HG03103 (cell line): Measurements from ENCODE around the gene AIG1.
"Not testable (repeated sequence)": the region's sequence is repeated elsewhere in the genome, so short reads cannot be mapped to it uniquely, and the experiment has no call there.

Experiments
- ATAC-seq: cut with Tn5 transposase; IDR thresholded peaks from one replicate; pipeline ENCODE4 v1.9.1; 2021; ENCODE audit warnings: low read depth; ENCODE audit not compliant: unreplicated experiment

AIG1 gene

GRCh38 chr6:143345477-143345876 is 284.8 kb downstream of the AIG1 start:
- ATAC-seq: not testable (repeated sequence)

DNA sequence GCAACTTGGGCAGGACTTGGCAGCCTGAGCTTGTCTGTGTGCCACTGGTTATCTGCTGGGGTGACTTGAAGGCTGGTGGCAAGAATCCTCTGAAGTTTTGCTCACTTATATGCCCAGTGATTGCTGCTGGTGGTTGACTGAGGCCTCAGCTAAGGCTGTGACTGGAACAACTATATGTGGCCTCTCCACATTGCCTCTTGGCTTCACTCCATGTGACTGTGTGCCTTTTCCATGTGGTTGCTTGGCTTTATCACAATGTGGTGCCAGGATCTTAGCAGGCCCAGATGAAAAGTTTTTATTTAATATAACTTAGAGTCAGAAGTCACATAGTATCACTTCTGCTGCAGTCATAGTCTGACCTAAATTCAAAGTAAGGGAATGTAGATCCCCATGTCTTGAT is 285.3 kb downstream of the AIG1 start:
- ATAC-seq: no peak

GRCh38 chr6:143348531-143348930 is 287.8 kb downstream of the AIG1 start:
- no peak for ATAC-seq

DNA sequence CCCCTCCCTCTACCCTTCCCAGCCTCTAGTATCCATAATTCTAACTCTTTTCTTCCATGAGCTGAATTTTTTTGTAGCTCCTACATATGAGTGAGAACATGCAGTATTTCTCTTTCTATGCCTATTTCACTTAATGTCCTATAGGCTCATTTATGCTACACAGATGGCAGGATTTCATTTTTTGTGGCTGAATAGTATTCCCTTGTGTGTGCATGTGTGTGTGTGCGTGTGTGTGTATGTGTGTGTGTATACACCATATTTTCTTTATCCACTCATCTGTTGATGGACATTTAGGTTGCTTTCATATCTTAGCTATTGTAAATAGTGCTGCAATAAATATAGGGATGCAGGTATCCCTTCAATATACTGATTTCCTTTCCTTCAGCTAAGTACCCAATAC is 288.8 kb downstream of the AIG1 start:
- ATAC-seq: no peak

GRCh38 chr6:143356101-143356880 is 295.6 kb downstream of the AIG1 start:
- no peak for ATAC-seq

GRCh38 chr6:143357152-143357551 is 296.5 kb downstream of the AIG1 start:
- no peak for ATAC-seq

DNA sequence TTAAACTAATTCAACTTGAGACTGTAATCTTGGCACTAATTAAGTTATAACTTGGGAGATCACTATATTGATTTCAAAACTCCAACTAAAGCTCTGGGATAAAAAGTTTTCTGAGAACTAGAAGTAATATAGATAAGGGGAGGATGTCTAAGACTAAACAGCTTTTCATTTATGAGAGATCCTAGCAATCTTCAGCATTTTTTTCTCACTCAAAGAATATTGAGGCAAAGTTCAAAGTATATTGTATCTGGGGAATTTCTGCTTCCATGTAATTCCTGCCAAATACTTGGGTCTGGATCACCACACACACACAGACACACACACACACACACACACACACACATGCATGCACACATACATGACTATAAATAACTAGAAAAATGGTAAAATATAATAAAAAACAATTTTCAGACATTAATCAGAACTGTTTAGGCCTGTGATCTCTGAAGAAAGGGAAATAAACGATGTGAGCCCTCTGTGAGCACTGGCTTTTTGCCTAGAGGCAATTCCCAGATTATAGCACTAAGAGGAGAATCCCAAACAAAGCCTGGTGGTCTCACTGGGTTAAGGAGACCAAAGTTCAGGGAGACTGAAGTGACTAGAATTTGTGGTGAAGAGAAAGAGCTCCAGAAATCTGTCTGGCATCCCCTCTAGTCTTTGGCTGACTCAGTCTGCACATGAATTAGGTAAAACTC is 297.0 kb downstream of the AIG1 start:
- no peak for ATAC-seq

DNA sequence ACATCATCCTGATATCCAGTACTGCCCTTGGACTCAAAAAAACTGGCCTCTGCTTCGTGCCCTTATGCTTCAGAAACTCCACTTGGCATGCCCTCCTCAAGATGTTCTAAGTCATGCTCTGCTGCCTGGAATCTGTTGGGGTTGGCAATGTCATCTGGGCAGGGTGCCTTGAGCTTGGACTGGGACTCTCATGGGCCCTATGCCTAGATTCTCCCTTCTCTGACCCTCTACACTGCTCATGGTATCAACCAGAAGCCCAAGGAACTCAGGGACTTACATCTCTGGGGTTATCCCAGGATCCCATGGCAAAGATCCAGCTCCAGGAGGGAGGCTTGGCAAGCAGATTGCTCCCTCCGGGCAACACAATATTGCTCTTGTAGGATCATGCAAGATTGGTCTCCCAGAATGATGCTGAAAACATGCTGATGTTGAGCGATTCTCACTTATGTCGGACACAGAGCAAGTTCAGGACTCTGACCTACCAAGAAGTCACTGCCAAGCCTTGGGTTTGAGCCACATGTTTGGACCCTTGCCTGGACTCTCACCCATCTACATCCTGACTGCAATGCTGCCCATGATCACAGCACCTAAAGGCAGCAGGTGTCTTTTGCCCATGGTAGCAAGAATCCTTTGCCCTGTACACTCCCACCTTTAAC is 301.0 kb downstream of the AIG1 start:
- no peak for ATAC-seq

GRCh38 chr6:143362192-143362558 is 301.5 kb downstream of the AIG1 start:
- no peak for ATAC-seq

GRCh38 chr6:143363299-143363698 is 302.6 kb downstream of the AIG1 start:
- ATAC-seq: no peak

DNA sequence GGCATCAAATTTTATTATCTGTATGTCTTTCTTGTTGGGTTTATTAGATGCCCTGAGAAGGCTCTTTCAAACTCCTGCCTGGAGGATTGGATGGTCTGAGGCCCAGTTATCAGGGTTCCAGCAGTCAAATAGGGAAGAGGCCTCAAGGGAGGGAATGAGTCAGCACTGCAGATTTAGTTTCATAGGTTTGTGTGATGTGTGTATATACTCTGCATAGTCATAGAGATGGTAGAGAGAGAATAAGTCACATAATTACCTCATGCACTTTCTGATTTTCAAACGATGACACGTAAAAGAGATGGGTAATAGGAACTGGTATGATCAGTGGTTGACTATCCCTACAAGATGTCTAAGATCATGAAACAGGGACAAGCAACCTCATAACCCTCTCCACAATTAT is 307.7 kb downstream of the AIG1 start:
- ATAC-seq: peak; percentile 99

DNA sequence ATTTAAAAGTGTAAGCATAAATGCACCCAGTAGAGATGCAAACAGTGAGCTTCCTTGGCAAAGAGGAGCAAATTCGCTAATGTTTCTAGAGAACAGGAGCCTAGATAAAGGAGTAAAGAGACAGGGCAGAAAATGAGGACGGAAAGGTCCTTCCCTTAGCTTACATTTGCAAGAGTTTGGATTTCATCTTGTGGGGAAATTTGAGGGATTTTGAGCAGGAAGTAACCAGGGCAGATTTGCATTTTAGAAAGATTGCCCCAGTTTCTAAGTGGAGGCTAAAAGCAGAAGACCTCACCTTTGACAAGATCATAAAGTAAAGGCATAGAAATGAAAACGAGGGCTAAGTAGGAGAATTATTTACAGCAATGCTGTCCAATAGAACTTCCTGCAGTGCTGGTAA is 309.3 kb downstream of the AIG1 start:
- no peak for ATAC-seq

- ATAC-seq: no peak
Measured at GRCh38 chr6:143370812-143371370, 310.2 kb downstream of the AIG1 start.

- ATAC-seq: no peak
Measured at GRCh38 chr6:143372199-143372882, 311.7 kb downstream of the AIG1 start.

DNA sequence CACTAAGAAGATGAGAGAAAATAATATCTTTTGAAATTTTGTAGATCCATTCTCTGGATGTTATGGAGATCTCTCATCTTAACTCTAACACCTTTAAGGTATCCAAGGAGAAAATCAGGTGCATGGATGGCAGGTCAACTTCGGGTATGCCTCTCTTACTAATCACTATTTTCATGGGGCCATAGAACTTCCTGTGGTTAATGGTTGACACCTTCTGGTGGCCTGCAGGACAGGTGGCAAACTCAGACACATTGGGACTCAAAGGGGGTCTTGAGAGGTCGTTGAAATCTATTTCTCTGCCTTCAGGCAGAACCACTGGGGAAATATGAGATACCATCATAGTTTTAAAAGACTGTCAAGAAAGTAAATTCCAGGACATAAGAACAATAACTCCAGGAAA is 313.3 kb downstream of the AIG1 start:
- ATAC-seq: no peak

- ATAC-seq: no peak
Measured at GRCh38 chr6:143375022-143375585, 314.4 kb downstream of the AIG1 start.

DNA sequence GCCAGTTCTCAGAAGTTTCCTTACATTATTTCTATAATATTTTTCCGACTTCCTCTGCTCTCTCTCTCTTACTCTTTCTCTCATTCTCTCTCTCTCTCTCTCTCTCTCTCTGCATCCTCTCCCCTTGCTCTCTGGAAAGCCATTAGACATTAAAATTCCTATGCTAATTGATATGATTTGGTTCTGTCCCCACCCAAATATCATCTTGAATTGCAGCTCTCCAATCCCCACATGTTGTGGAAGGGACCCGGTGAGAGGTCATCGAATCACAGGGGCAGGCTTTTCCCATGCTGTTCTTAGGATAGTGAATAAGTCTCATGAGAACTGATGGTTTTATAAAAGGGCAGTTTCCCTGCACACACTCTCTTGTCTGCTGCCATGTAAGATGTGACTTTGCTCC is 315.7 kb downstream of the AIG1 start:
- no peak for ATAC-seq

GRCh38 chr6:143376861-143377260 is 316.2 kb downstream of the AIG1 start:
- no peak for ATAC-seq

GRCh38 chr6:143385636-143386035 is 324.9 kb downstream of the AIG1 start:
- ATAC-seq: no peak

DNA sequence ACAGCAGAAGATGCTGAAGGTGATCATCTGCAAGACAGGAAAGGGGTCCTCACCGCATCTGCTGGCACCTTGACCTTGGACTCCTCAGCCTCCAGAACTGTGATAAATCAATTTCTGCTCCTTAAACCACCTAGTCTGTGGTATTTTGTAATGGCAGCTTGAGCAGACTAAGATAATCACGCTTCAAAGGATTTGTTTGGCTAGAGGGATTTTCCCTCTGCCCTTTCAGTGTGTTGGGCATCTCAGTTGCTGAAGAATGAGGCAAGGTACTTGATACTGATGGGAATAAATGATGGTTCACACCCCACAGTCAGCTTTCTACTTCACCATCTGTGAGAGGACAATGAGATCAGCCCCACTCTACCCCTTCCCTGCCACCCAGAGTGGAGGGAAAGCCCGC is 329.6 kb downstream of the AIG1 start:
- ATAC-seq: no peak
